ENCODE data around the gene ZRANB3. TPM values are rescaled to one million over a fixed set of nuclear protein-coding genes. Genes with fewer than 3 reads are reported as not detected.
A peak's percentile ranks its signal among the peaks of the same experiment; 100 is the strongest.
"Not testable (repeated sequence)": the region's sequence is repeated elsewhere in the genome, so short reads cannot be mapped to it uniquely, and the experiment has no call there.

The ZRANB3 gene
- total RNA-seq, 1 experiment from 2014 or later: 19.8 TPM

- in situ Hi-C loops (cut with HindIII; ENCODE audit: low sequenced_read_pairs): no loop called here
- DNase-seq (ENCODE audit: low spot score): no peak
These were observed 152.4 kb downstream of the ZRANB3 start for GRCh38 chr2:135378591-135378990.

DNA sequence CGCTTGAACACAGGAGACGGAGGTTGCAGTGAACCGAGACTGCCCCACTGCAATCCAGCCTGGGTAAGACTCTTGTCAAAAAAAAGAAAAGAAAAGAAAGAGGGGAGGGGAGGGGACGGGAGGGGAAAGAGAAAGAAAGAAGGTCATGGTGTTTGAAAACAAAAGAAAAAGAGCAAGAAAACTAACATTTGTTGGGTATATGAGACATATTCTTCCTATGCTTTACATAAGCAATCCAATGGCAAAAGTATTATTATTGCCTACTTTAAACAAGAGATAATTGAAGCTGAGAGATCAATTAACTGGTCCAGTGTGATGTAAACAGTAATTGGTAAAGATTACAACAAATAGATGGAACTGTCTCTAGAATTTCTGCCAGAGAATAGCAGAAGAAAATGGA is 157.3 kb downstream of the ZRANB3 start:
- DNase-seq (ENCODE audit: low spot score): no peak
- in situ Hi-C loops (cut with HindIII; ENCODE audit: low sequenced_read_pairs): no loop called here

- DNase-seq (ENCODE audit: low spot score): no peak
- in situ Hi-C loops (cut with HindIII; ENCODE audit: low sequenced_read_pairs): no loop called here
These were observed 181.1 kb downstream of the ZRANB3 start for GRCh38 chr2:135349941-135350340.

DNA sequence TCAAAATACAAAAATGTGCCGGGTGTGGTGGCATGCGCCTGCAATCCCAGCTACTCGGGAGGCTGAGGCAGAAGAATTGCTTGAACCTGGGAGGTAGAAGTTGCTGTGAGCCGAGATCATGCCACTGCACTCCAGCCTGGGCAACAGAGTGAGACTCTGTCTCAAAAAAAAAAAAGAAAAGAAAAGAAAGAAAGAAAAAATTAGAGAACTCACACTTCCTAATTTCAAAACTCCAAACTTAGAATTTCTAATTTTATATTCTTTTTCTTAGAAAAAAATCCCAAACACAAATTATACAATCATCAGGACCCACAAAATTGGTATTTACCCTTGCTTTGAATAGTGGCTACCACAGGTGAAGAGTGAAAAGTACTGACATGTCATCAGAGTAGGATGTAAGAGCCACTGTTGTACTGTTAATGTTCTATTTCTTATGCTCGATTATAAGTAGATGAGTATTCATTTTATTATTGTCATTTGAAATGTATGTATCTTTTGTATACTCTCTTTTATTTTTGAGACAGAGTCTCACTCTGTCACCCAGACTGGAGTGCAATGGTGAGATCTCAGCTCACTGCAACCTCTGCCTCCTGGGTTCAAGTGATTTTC is 182.8 kb downstream of the ZRANB3 start:
- DNase-seq (ENCODE audit: low spot score); in situ Hi-C loops (cut with HindIII; ENCODE audit: low sequenced_read_pairs): not testable (repeated sequence)

DNA sequence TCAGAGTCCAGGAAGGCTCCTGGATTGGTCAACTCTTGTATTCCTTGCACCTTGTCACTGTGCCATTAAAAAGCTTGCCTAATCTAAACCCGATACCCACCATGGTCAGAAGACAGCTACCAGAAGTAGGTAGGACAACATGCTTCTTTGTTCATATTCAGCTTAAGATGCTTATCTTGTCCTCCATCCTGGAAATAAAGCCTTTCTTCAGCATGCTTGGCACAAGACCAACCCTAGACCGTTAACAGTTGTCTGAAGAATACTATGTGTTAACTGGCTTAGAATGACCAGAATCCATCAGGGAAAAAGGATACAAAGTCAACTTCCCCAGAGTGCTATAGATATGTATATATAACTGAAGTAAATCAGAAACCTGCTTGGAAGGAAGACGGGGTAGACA is 193.9 kb downstream of the ZRANB3 start:
- no peak for DNase-seq (ENCODE audit: low spot score)
- in situ Hi-C loops (cut with HindIII; ENCODE audit: low sequenced_read_pairs): no loop called here

- in situ Hi-C loops (cut with HindIII; ENCODE audit: low sequenced_read_pairs): no loop called here
- DNase-seq (ENCODE audit: low spot score): no peak
These were observed 195.8 kb downstream of the ZRANB3 start for GRCh38 chr2:135335256-135335655.

DNA sequence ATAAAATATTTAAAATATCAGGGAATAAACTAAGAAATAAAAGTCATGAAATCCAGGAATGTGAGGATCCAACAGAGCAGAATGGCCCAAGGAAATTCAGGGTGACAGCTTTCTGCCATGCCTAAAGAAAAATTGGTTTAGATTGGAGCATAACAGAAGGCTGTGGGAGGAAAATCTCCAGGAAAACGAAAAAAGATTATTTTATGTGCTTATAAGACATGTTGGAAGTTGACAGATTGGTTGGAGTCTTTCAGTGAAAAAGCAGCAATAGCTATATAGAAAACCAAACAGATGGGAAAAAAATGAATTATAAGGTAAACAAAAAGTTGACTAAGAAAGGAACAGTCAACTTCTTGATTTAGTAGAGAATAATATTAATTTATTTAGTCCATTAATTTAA is 203.9 kb downstream of the ZRANB3 start:
- in situ Hi-C loops (cut with HindIII; ENCODE audit: low sequenced_read_pairs): no loop called here
- DNase-seq (ENCODE audit: low spot score): no peak

- in situ Hi-C loops (cut with HindIII; ENCODE audit: low sequenced_read_pairs): no loop called here
- no peak for DNase-seq (ENCODE audit: low spot score)
These were observed 210.3 kb downstream of the ZRANB3 start for GRCh38 chr2:135320465-135321355.

DNA sequence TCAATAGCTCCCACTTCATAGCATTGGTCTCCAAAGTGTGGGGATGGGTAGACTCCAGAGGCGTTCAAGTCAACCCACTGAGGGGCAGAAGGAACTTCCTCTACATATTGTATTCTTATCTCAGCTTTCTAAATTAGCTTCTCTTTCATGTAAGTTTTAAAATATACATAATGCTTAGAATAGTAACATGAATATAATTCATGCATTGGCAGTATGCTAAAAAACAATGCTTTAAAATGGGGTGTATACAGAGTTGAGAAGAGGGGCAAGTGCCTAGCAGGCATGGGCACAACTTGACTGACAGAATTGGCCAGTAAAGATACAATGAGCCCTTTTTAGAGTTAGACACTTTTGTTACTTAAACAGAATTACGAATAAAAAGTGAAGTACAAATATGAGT is 212.2 kb downstream of the ZRANB3 start:
- in situ Hi-C loops (cut with HindIII; ENCODE audit: low sequenced_read_pairs): no loop called here
- DNase-seq (ENCODE audit: low spot score): no peak

- in situ Hi-C loops (cut with HindIII; ENCODE audit: low sequenced_read_pairs): no loop called here
- DNase-seq (ENCODE audit: low spot score): no peak
These were observed 213.6 kb downstream of the ZRANB3 start for GRCh38 chr2:135317375-135317774.

DNA sequence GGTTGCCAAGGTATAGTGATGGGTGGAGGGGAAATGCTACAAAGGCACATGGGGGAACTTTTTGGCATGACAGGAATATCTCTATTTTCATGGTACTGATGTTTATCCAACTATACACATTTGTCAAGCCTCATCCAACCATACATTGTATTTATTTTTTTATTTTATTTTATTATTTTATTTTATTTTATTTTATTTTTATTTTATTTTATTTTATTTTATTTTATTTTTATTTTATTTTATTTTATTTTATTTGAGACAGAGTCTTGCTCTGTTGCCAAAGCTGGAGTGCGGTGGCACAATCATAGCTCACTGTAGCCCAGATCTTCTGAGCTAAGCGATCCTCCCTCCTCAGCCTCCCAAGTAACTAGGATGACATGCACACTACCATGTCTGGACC is 219.1 kb downstream of the ZRANB3 start:
- DNase-seq (ENCODE audit: low spot score): no peak
- in situ Hi-C loops (cut with HindIII; ENCODE audit: low sequenced_read_pairs): no loop called here

- DNase-seq (ENCODE audit: low spot score): no peak
- in situ Hi-C loops (cut with HindIII; ENCODE audit: low sequenced_read_pairs): no loop called here
These were observed 219.8 kb downstream of the ZRANB3 start for GRCh38 chr2:135311268-135311667.

DNA sequence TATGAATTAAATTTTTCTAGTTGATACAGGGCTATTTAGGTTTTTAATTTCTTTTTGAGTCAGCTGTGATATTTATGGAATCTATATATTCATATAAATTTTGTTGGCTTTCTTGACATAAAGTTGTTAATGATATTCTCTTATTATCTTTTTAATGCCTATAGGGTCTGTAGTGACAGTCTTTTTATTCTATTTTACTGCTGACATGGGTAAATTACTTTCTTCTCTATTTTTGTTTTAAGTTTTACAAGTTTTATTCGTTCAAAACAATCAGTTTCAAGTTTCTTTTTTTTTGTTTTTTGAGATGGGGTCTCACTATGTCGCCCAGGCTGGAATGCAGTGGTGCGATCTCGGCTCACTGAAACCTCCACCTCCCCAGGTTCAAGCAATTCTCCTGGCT is 226.3 kb downstream of the ZRANB3 start:
- no peak for DNase-seq (ENCODE audit: low spot score)
- in situ Hi-C loops (cut with HindIII; ENCODE audit: low sequenced_read_pairs): no loop called here

DNA sequence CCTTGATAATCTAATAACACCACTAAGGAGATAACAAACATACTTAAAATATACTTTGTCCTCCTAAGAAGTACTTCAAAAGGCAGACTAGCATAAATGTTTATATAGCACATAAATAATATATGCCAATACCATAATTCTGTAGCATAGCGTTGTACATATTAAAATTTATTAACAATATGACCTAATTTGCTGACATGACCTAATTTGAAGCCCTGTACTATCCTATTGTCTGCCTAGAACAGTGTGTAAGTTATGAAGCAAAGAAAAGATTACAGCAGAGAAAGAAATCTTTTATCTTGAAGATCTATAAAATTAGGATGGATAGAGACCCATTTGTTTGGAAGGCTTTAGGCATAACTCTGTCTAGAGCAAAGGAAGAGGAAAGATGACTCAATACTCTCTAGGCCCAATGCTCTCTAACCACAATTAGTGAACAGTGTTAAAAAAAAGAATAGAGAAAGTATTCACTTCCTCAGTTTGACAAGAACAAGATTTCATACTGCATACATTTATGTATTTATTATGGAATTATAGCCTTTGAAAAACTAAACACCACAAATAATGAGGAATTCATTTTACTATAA is 231.3 kb downstream of the ZRANB3 start:
- DNase-seq (ENCODE audit: low spot score): no peak
- in situ Hi-C loops (cut with HindIII; ENCODE audit: low sequenced_read_pairs): no loop called here

DNA sequence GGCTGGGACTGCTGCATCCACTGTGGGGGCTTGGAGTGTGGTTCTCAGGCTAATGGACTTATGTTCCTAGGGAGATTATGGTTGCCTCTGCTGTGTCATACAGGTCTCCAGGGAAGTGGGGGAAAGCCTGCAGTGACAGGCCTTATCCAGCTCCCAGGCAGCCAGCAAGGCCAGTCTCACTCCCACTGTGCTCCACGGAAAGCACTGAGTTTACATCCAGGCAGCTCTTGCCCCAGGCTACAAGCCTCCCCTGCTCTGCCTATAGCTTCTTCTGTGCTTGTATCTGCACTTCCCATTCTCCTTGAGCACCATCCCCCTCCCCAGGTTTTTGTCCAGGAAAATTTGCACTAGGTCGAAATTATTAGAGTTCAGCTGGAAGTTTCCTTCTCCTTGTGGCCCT is 231.9 kb downstream of the ZRANB3 start:
- no peak for DNase-seq (ENCODE audit: low spot score)
- in situ Hi-C loops (cut with HindIII; ENCODE audit: low sequenced_read_pairs): no loop called here

GRCh38 chr2:135287121-135287520 is 243.9 kb downstream of the ZRANB3 start:
- DNase-seq (ENCODE audit: low spot score): not testable (repeated sequence)
- in situ Hi-C loops (cut with HindIII; ENCODE audit: low sequenced_read_pairs): loop anchor here (10.0 kb wide), 1 partner anchor 62 kb away; no protein-coding TSS in a partner anchor

DNA sequence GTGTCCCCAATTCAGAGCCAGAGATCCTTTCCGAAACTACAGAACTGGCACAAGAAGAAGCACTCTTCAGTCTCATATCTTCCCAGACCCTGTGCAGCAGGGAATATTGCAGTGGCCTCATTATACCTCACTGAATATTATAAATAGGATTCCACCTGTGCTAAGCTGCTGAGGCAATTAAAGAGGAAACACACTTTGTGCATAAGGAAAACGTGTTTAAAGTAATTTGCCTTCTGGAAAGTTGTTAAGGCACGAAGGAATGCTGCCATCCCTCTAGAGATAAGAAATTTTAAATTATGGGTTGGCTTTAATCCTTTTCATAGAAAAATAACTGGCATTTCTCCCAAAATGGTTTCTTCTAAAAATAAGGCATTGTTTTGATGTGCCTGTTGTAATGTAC is 245.6 kb downstream of the ZRANB3 start:
- in situ Hi-C loops (cut with HindIII; ENCODE audit: low sequenced_read_pairs): loop anchor here (10.0 kb wide), 1 partner anchor 61 kb away; no protein-coding TSS in a partner anchor
- peak; percentile 40 for DNase-seq (ENCODE audit: low spot score)

- DNase-seq (ENCODE audit: low spot score): no peak
- in situ Hi-C loops (cut with HindIII; ENCODE audit: low sequenced_read_pairs): loop anchor here (10.0 kb wide), 1 partner anchor 57 kb away; no protein-coding TSS in a partner anchor
These were observed 249.6 kb downstream of the ZRANB3 start for GRCh38 chr2:135281379-135281778.

GRCh38 chr2:135279209-135279608 is 251.8 kb downstream of the ZRANB3 start:
- in situ Hi-C loops (cut with HindIII; ENCODE audit: low sequenced_read_pairs): no loop called here
- DNase-seq (ENCODE audit: low spot score): no peak

DNA sequence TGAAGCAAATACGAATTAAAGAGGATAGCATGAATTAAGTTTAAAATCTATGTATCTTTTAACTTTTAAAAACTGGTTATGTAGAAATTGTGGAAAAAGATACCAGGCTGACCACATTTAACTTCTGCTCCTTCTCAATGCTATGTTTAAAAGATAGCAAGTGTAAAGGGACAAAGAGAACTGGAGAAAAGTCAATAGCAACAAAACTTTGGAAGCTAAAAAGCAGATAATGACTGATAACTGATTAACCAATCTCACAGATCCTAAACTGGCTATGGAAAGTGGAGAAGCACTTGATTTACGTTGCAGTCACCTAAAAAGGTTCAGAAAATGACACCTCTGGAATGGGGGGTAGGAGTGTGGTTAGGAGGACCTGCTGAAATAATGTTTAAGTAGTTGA is 254.5 kb downstream of the ZRANB3 start:
- in situ Hi-C loops (cut with HindIII; ENCODE audit: low sequenced_read_pairs): no loop called here

More for the DNA sequence above, 254.5 kb downstream of the ZRANB3 start:
- DNase-seq (ENCODE audit: low spot score): no peak
